ENCODE measurements around the gene TNKS1BP1. TPM values are rescaled to one million over a fixed set of nuclear protein-coding genes. Genes with fewer than 3 reads are reported as not detected.

Gene TNKS1BP1
- polyA plus RNA-seq, 2 of the 4 experiments (the other 2 are of a cell fraction) = 35.0 to 53.1 TPM

DNA sequence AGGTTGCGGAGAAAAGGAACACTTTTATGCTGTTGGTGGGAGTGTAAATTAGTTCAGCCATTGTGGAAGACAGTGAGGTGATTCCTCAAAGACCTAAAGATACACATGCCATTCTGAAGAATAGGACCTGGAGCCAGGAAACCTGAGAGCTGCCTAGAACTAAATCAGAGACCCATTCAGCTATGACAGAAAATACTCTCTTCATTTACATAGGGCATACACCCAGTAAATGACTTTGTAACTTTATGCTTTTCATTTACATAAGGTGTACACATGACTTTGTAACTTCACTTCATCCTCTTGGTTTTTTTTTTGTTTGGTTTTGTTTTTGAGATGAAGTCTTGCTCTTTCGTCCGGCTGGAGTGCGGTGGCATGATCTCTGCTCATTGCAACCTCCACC lies 62.6 kb downstream of the TNKS1BP1 start:
- Histone ChIP-seq H3K9me3 (no peaks in the 10 kb centered on the region), H3K4me1 (no peaks in the 10 kb centered on the region), H3K4me2 (no peak overlapping the region), H3K27ac (no peak overlapping the region), H3K4me3 (no peak overlapping the region)
- TF ChIP-seq RARB (CRISPR knock-in tag; IDR thresholded peaks at IDR 0.05) (no peak), FOXS1 (CRISPR knock-in tag; IDR thresholded peaks at IDR 0.05) (no peak), NFE2L2 (conservative IDR thresholded peaks at IDR 0.05; ENCODE audit: low read length) (no peak), CHD4 (IDR thresholded peaks at IDR 0.05; ENCODE audit: borderline replicate concordance) (no peak), FOSL2 (IDR thresholded peaks at IDR 0.05) (no peak), FOSL2 (CRISPR knock-in tag; IDR thresholded peaks at IDR 0.05) (no peak), ZC3H11A (IDR thresholded peaks at IDR 0.05) (no peak), JUN (IDR thresholded peaks at IDR 0.05) (no peak), EP300 (IDR thresholded peaks at IDR 0.05) (no peak), FOSB (CRISPR knock-in tag; IDR thresholded peaks at IDR 0.05) (no peak), HOXB13 (CRISPR knock-in tag; IDR thresholded peaks at IDR 0.05; ENCODE audit: low read depth) (no peak), E2F6 (IDR thresholded peaks at IDR 0.05; ENCODE audit: borderline replicate concordance, low read depth) (no peak), HEYL (CRISPR knock-in tag; IDR thresholded peaks at IDR 0.05) (no peak), RAD21 (conservative IDR thresholded peaks at IDR 0.05 in 1 of 2, IDR thresholded peaks at IDR 0.05 in 1 of 2) (no peak), CBX8 (IDR thresholded peaks at IDR 0.05) (no peak), BHLHE40 (IDR thresholded peaks at IDR 0.05; ENCODE audit: low read depth, low read length) (no peak), HOXB5 (CRISPR knock-in tag; IDR thresholded peaks at IDR 0.05) (no peak)
- TF ChIP-seq, protein P1, sequence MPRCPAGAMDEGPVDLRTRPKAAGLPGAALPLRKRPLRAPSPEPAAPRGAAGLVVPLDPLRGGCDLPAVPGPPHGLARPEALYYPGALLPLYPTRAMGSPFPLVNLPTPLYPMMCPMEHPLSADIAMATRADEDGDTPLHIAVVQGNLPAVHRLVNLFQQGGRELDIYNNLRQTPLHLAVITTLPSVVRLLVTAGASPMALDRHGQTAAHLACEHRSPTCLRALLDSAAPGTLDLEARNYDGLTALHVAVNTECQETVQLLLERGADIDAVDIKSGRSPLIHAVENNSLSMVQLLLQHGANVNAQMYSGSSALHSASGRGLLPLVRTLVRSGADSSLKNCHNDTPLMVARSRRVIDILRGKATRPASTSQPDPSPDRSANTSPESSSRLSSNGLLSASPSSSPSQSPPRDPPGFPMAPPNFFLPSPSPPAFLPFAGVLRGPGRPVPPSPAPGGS (IDR thresholded peaks at IDR 0.05) = no peak
- 63% methylated on average over 4 of the region's 4 CpGs for WGBS (ENCODE audit: missing lambda C conversion rate)
- FAIRE-seq (no peak), ATAC-seq (no peak), DNase-seq (ENCODE audit: low read depth in 1 of 2, low spot score in 1 of 2) (no peak)
- POLR2A ChIA-PET = no interaction called here
- CTCF ChIA-PET = interaction anchor here (0.7 to 4.7 kb wide), 2 partner anchors 12 to 558 kb away, joined by 3 to 26 read pairs; no protein-coding TSS in a partner anchor

GRCh38 chr11:57260937-57261783 lies 63.6 kb downstream of the TNKS1BP1 start:
- POLR2A ChIA-PET = no interaction called here
- H3K9me3 ChIP-seq = no peaks in the 10 kb centered on the region
- DNase-seq (ENCODE audit: low read depth in 1 of 2, low spot score in 1 of 2) = no peak
- ATAC-seq = no peak
- H3K4me2 ChIP-seq = no peak overlapping the region
- no peak for FAIRE-seq
- no peak overlapping the region for H3K27ac ChIP-seq
- no peak overlapping the region for H3K4me3 ChIP-seq
- no peak for TF ChIP-seq SREBF2 (IDR thresholded peaks at IDR 0.05)
- no peak for TF ChIP-seq HOXB13 (CRISPR knock-in tag; IDR thresholded peaks at IDR 0.05; ENCODE audit: low read depth)
- no peak for TF ChIP-seq EHF (CRISPR knock-in tag; IDR thresholded peaks at IDR 0.05)
- TF ChIP-seq NR3C1 (IDR thresholded peaks at IDR 0.05) = no peak
- no peak for TF ChIP-seq KDM1A (IDR thresholded peaks at IDR 0.05; ENCODE audit: low read depth)
- TF ChIP-seq RARB (CRISPR knock-in tag; IDR thresholded peaks at IDR 0.05) = no peak
- no peak for TF ChIP-seq ZNF302 (CRISPR knock-in tag; IDR thresholded peaks at IDR 0.05)
- no peak for TF ChIP-seq RNF2 (IDR thresholded peaks at IDR 0.05; ENCODE audit: borderline replicate concordance, low read depth)
- no peak for TF ChIP-seq HDAC2 (IDR thresholded peaks at IDR 0.05)
- TF ChIP-seq NPAS2 (CRISPR knock-in tag; IDR thresholded peaks at IDR 0.05; ENCODE audit: borderline replicate concordance) = no peak
- no peak for TF ChIP-seq GATA3 (IDR thresholded peaks at IDR 0.05; ENCODE audit: borderline replicate concordance)
- no peak for TF ChIP-seq CHD4 (IDR thresholded peaks at IDR 0.05; ENCODE audit: borderline replicate concordance)
- TF ChIP-seq TP53 (CRISPR knock-in tag; IDR thresholded peaks at IDR 0.05) = no peak
- TF ChIP-seq ZFP36 (IDR thresholded peaks at IDR 0.05; ENCODE audit: borderline replicate concordance, partially characterized antibody) = no peak
- TF ChIP-seq HOXB5 (CRISPR knock-in tag; IDR thresholded peaks at IDR 0.05) = no peak
- TF ChIP-seq FOSB (CRISPR knock-in tag; IDR thresholded peaks at IDR 0.05) = no peak
- no peak for TF ChIP-seq PHF8 (IDR thresholded peaks at IDR 0.05; ENCODE audit: borderline replicate concordance, low read depth)
- no peak for TF ChIP-seq HEYL (CRISPR knock-in tag; IDR thresholded peaks at IDR 0.05)
- TF ChIP-seq, protein P1 (IDR thresholded peaks at IDR 0.05) = no peak
- TF ChIP-seq ELK1 (IDR thresholded peaks at IDR 0.05; ENCODE audit: low read depth, low read length) = no peak
- CTCF ChIA-PET = interaction anchor here (0.7 to 4.7 kb wide), 2 partner anchors 11 to 421 kb away, joined by 5 to 26 read pairs; no protein-coding TSS in a partner anchor
- 50% methylated on average over 5 of the region's 5 CpGs for WGBS (ENCODE audit: missing lambda C conversion rate)
- H3K4me1 ChIP-seq = no peaks in the 10 kb centered on the region

All from A549 (cell line).